DMS114 treated with DMSO at 0.1 percent for 48 hours (cell line): ENCODE data around the gene KCNJ15.
"Not testable (repeated sequence)": the region's sequence is repeated elsewhere in the genome, so short reads cannot be mapped to it uniquely, and the experiment has no call there.

Experiments used
- DNase-seq: peaks from one replicate; lab custom pipeline; 2025; ENCODE audit not compliant: unreplicated experiment; lab: John Stamatoyannopoulos, UW

The KCNJ15 gene

GRCh38 chr21:38244407-38244787 is 12.4 kb upstream of the KCNJ15 start:
- no peak for DNase-seq

DNA sequence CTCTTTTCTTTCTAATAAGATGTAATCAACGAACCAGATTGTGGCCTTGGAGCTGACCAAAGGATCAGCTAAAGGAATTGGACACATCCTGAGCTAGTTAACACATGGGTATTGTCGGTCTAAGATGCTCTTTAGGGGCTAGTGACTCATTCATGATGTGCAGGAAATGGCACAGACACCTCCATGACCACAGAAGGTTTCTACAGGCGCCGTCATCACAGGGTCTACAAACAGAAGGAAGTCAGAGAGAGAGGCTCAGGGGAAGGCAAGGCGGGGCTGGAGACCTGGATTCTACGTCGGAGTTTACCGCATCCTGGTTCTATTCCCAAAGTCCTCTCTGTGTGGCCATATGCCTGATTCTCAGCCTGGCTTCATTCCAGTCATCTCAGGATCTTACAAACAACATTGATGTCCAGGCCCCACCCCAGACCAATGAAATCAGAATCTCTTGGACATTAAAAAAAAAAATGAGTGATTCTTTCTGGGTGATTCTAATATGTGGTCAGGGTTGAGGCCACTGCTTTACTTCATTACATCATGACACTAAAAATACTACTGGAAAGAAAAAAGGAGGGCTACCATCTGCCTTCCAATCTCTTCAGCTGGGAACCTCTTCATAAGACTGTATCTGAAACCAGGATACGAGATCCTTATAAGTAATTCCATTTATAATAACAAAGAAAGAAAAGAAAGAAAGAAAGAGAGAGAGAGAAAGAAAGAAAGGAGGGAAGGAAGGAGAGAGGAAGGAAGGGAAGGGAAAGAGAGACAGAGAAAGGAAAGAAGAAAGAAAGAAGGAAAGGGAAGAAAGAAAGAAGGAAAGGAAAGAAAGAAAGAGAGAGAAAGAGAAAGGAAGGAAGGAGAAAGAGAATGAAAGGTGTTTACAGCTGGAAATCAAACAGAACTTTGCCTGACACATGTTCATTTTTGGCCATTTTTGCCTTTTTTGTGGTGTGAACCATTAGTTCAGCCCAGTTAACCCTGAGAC is 11.6 kb upstream of the KCNJ15 start:
- DNase-seq, result no peak

DNA sequence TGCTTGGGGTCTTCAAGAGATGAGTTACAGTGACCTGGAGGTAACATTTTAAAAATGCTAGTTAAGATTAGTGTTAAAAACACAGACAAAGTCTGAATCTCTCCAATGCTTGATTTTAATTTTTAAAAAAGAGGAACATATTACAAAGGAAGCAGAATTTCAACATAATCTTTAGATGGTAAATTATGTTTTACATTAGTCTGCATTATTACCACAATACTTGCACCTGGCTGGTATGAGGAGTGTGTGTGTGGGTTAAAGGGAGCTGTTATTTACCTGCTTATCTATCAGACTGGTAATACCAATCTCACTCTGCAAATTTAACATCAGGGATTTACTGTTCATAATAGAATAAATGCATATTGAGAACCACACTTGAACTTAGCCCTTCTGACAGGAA is 10.3 kb upstream of the KCNJ15 start:
- DNase-seq, result no peak

- DNase-seq, result not testable (repeated sequence)
These were observed 9.7 kb upstream of the KCNJ15 start for GRCh38 chr21:38247054-38247453.

- no peak for DNase-seq
These were observed 8.9 kb upstream of the KCNJ15 start for GRCh38 chr21:38247738-38248510.

- DNase-seq, result no peak
These were observed 7.5 kb upstream of the KCNJ15 start for GRCh38 chr21:38249256-38249655.

DNA sequence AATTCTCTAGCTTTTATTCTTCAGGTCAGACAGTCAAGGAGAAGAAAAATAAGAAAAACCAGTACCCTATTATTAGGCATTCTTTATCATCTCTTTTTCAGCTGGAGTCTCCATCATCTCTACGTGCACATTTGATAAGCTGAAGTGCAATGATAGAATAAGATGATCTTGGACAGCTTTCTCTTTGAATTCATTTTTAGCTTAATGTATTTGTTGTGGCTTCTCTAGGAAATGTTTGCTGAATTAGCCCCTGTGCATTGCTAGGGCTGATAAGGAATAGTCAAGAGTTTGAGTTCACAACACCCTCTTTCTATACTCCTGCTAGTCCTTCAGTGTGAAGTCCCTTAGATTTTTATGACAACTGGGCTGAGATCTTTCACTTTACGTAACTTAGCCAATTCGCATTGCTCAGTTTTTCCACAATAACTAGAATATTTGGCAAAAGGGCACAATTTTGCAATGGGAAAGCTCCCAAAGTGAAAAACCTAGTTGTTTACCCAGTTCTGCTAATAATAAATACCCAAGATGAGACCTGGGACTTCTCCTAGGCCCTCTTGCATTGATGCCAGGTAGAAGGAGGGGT is 7.0 kb upstream of the KCNJ15 start:
- DNase-seq, result no peak

GRCh38 chr21:38250991-38251418 is 5.8 kb upstream of the KCNJ15 start:
- DNase-seq, result no peak

- DNase-seq, result no peak
These were observed 1.8 kb upstream of the KCNJ15 start for GRCh38 chr21:38254970-38255369.

GRCh38 chr21:38255571-38256117 is 1.1 kb upstream of the KCNJ15 start:
- DNase-seq, result no peak

DNA sequence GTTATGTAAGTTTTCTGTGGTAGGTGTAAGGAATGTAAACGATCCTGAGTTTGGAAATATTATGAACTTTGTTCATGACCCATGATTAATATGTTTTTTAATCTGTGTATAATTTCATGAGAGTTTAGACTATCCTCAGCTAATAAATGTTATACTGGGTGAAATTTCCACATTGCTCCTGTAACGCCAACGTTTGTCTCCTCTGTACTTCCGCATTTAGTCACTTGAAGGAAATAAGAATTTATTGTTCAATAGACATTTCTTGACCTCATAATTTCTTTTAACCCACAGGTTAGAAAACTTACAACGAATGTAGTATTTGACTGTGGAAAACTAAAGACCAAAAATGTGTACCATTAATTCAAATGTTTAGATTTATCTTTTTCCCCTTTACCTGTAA is 876 bp downstream of the KCNJ15 start:
- DNase-seq, result no peak

- no peak for DNase-seq
These were observed 2.0 kb downstream of the KCNJ15 start for GRCh38 chr21:38258521-38259485.

GRCh38 chr21:38259665-38260064 is 2.9 kb downstream of the KCNJ15 start:
- DNase-seq, result no peak

DNA sequence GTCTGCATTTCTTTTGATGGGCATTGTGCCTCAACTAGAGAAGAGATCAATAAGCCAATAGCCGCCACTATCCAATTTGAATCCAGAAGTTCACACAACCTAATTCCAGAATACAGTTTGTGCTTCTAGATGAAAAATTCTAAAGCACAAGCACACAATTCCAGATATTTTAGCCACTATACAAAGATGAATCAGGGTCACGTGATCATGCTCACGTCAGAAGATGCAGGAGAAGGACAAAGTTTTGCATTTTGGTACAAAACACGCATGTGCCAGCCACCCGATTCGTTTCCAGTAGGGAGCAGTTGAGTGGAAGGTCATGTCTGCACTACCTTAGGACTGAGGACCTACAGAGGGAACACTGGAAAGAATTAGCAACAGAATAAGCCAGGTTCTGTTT is 3.6 kb downstream of the KCNJ15 start:
- no peak for DNase-seq

DNA sequence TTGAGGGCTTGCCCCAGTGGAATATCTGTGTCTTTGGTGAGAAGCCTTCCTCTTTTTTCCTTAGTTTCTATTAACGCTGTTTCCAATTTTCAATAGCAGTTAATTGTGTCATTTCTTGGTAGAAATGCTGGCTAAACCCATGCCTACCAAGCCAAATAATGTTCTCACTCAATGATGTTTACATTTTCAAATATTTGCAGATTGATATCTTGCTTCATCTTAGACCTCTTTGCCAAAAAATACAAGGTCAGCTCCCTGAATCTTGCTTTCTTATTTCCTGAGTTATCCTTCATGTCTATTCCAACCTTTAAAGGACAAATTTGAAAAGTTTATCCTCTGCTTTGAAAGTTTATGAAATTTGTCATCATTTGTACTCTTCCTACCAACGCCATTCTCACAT is 5.1 kb downstream of the KCNJ15 start:
- no peak for DNase-seq

- DNase-seq, result no peak
These were observed 6.7 kb downstream of the KCNJ15 start for GRCh38 chr21:38263493-38263892.

GRCh38 chr21:38264571-38264970 is 7.8 kb downstream of the KCNJ15 start:
- no peak for DNase-seq

DNA sequence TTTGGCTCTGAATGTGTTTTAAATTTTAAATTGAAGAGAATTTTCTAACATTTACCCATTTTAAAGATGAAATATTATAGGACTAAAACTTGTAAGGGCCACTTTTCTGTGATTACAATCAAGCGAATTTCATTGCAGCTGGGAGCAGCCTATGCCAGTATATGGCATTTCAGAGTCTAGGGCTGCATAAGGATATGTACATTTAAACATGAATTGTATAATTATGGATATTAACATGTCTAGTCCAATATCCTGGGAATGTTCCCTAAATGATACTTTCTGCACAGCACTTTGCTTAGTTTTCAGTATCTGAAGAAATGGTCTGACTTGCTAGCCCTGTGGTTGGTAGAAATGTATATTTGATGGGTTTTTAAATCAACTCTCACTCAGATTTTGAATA is 8.4 kb downstream of the KCNJ15 start:
- no peak for DNase-seq

GRCh38 chr21:38266732-38267131 is 9.9 kb downstream of the KCNJ15 start:
- no peak for DNase-seq

GRCh38 chr21:38267136-38267755 is 10.5 kb downstream of the KCNJ15 start:
- DNase-seq, result no peak
